Measurements from ENCODE around the gene RAB28. TPM values are rescaled to one million over a fixed set of nuclear protein-coding genes. Genes with fewer than 3 reads are reported as not detected.

RAB28 gene
- polyA plus RNA-seq, 2 of the 4 experiments (the other 2 are of a cell fraction): 9.5 to 24.6 TPM

GRCh38 chr4:13527981-13528820 lies 44.1 kb upstream of the RAB28 start:
- FAIRE-seq (no peak), DNase-seq (ENCODE audit: low read depth in 1 of 2, low spot score in 1 of 2) (no peak), ATAC-seq (peak; percentile 33 to 56; a peak in 1 of 6 replicates)
- Histone ChIP-seq H3K27ac (no peak overlapping the region), H3K4me2 (peak overlapping the region; percentile 61), H3K9me3 (peaks cover 6% of the 10 kb centered on the region; the same call in 1 of the 3 replicates), H3K4me1 (no peaks in the 10 kb centered on the region), H3K4me3 (peak overlapping the region; percentile 27; the same call in 1 of the 3 replicates)
- 57% methylated on average over 25 of the region's 35 CpGs for WGBS (ENCODE audit: missing lambda C conversion rate)
- CTCF ChIA-PET: interaction anchor here (1.1 kb wide), 1 partner anchor 14 kb away, joined by 3 read pairs; no protein-coding TSS in a partner anchor
- POLR2A ChIA-PET: no interaction called here
- TF ChIP-seq, protein P1, sequence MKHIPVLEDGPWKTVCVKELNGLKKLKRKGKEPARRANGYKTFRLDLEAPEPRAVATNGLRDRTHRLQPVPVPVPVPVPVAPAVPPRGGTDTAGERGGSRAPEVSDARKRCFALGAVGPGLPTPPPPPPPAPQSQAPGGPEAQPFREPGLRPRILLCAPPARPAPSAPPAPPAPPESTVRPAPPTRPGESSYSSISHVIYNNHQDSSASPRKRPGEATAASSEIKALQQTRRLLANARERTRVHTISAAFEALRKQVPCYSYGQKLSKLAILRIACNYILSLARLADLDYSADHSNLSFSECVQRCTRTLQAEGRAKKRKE (CRISPR knock-in tag; IDR thresholded peaks at IDR 0.05; ENCODE audit: low read depth): no peak
- TF ChIP-seq BHLHE40 (IDR thresholded peaks at IDR 0.05; ENCODE audit: low read depth, low read length): no peak
- no peak for TF ChIP-seq CHD2 (IDR thresholded peaks at IDR 0.05; ENCODE audit: low read length, partially characterized antibody)
- TF ChIP-seq PHF8 (IDR thresholded peaks at IDR 0.05; ENCODE audit: borderline replicate concordance, low read depth): no peak
- TF ChIP-seq ESRRA (IDR thresholded peaks at IDR 0.05; ENCODE audit: borderline replicate concordance, low read length): no peak

DNA sequence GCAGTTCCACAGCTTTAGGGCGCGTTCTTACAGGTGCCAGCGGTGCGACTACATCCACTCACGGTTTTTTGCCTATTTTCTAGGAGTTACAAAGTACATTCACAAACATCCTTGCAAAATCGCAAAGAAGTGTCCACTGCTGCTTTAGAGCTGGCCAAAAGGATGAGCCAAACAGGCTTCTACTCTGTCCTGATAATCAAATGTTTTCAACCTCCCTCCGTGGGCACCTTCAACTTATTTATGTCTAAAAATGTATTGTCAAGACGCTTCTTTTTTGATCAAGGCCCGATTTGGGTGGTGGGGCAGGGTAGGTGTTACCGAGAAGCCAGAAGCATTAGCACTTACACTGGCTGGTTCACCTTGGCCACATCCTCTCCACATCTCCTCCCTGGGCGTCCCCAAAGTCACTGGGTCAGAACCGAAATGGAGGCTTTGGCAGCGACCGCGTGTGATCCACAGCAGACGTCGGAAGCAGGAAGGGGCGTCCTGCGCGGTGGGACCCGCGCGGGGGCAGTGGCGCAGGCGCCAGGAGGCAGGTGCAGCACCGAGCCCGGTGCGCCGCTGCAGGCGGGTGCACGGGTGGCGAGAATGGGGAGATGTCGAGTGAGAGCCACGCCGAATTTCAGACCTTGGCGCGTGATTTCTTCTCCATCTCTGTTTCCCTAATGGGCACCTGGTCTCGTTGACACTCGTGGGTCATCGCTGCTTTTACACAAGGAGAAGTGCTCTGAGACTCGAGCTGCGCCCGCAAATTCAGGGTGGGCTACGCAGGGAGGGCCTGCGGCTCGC lies 43.2 kb upstream of the RAB28 start:
- Histone ChIP-seq H3K4me2 (peak overlapping the region; percentile 61), H3K9me3 (peaks cover 6% of the 10 kb centered on the region; the same call in 1 of the 3 replicates), H3K27ac (no peak overlapping the region), H3K4me3 (peak overlapping the region; percentile 27; the same call in 2 of the 3 replicates), H3K4me1 (no peaks in the 10 kb centered on the region)
- FAIRE-seq (no peak), ATAC-seq (no peak), DNase-seq (ENCODE audit: low read depth in 1 of 2, low spot score in 1 of 2) (no peak)
- ChIA-PET POLR2A (no interaction called here), CTCF (no interaction called here)
- WGBS (ENCODE audit: missing lambda C conversion rate): 40% methylated on average over 36 of the region's 46 CpGs
- no peak for TF ChIP-seq TFCP2L1 (CRISPR knock-in tag; IDR thresholded peaks at IDR 0.05)

GRCh38 chr4:13526658-13527057 lies 42.5 kb upstream of the RAB28 start:
- Histone ChIP-seq H3K4me1 (no peaks in the 10 kb centered on the region), H3K4me3 (no peak overlapping the region), H3K27ac (no peak overlapping the region), H3K4me2 (no peak overlapping the region), H3K9me3 (peaks cover 6% of the 10 kb centered on the region; the same call in 1 of the 3 replicates)
- POLR2A ChIA-PET: no interaction called here
- CTCF ChIA-PET: interaction anchor here (1.4 kb wide), 1 partner anchor 674 kb away, joined by 3 read pairs; no protein-coding TSS in a partner anchor
- no peak for ATAC-seq
- no peak for FAIRE-seq
- TF ChIP-seq CBX2 (IDR thresholded peaks at IDR 0.05; ENCODE audit: borderline replicate concordance, low read depth): no peak
- TF ChIP-seq, protein P2, sequence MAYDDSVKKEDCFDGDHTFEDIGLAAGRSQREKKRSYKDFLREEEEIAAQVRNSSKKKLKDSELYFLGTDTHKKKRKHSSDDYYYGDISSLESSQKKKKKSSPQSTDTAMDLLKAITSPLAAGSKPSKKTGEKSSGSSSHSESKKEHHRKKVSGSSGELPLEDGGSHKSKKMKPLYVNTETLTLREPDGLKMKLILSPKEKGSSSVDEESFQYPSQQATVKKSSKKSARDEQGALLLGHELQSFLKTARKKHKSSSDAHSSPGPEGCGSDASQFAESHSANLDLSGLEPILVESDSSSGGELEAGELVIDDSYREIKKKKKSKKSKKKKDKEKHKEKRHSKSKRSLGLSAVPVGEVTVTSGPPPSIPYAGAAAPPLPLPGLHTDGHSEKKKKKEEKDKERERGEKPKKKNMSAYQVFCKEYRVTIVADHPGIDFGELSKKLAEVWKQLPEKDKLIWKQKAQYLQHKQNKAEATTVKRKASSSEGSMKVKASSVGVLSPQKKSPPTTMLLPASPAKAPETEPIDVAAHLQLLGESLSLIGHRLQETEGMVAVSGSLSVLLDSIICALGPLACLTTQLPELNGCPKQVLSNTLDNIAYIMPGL (CRISPR knock-in tag; IDR thresholded peaks at IDR 0.05; ENCODE audit: borderline replicate concordance): no peak
- no peak for TF ChIP-seq RCOR1 (IDR thresholded peaks at IDR 0.05; ENCODE audit: low read depth, low read length)
- no peak for DNase-seq (ENCODE audit: low read depth in 1 of 2, low spot score in 1 of 2)
- WGBS (ENCODE audit: missing lambda C conversion rate): 73% methylated on average over 3 of the region's 3 CpGs

DNA sequence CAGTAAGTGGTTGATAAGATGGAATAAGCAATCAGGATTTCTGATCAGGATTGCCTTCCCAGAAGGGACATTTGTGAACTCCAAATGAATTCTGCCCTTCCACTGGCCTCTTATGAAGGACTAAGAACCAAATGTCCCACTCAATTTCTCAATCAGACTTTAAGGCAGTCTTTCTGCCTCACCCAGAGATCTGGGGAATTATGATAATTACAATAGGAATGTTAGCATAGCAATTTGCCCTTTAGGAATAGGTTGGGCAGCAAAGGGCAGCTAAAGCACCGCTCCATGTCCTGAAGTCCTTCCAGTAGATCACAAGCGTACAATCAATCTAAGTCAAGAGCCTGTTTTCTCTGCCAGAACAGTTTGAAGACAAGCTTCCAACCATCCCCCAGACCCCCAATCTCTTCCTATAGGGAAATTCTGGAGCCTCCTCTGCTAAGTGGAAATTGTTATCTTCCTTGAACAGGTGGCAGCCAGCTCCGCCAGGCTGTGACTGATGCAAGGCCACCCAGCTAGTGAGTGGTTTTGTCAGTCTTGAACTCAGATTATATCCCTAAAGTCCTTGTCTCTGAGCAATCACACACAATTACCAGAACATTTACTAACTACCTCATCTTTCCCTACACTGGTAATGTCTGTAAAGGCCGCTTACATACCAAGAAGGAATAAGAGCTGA lies 41.6 kb upstream of the RAB28 start:
- ATAC-seq (no peak), DNase-seq (ENCODE audit: low read depth in 1 of 2, low spot score in 1 of 2) (no peak), FAIRE-seq (no peak)
- Histone ChIP-seq H3K9me3 (peaks cover 6% of the 10 kb centered on the region; the same call in 1 of the 3 replicates), H3K4me3 (no peak overlapping the region), H3K4me1 (no peaks in the 10 kb centered on the region), H3K4me2 (no peak overlapping the region), H3K27ac (no peak overlapping the region)
- TF ChIP-seq PBX3 (IDR thresholded peaks at IDR 0.05): no peak
- no peak for TF ChIP-seq JUN (IDR thresholded peaks at IDR 0.05)
- no peak for TF ChIP-seq HOXA7 (CRISPR knock-in tag; IDR thresholded peaks at IDR 0.05)
- TF ChIP-seq GATA3 (IDR thresholded peaks at IDR 0.05; ENCODE audit: borderline replicate concordance): no peak
- TF ChIP-seq RNF2 (IDR thresholded peaks at IDR 0.05; ENCODE audit: borderline replicate concordance, low read depth): no peak
- TF ChIP-seq POLR2AphosphoS2 (conservative IDR thresholded peaks at IDR 0.05; ENCODE audit: low read length): no peak
- no peak for TF ChIP-seq CBX8 (IDR thresholded peaks at IDR 0.05)
- no peak for TF ChIP-seq JUNB (IDR thresholded peaks at IDR 0.05)
- TF ChIP-seq EHF (CRISPR knock-in tag; IDR thresholded peaks at IDR 0.05): no peak
- no peak for TF ChIP-seq MAX (IDR thresholded peaks at IDR 0.05)
- TF ChIP-seq HDAC2 (IDR thresholded peaks at IDR 0.05): no peak
- no peak for TF ChIP-seq CEBPB (IDR thresholded peaks at IDR 0.05)
- no peak for TF ChIP-seq TFCP2L1 (CRISPR knock-in tag; IDR thresholded peaks at IDR 0.05)
- no peak for TF ChIP-seq NR3C1 (IDR thresholded peaks at IDR 0.05)
- TF ChIP-seq RFX5 (IDR thresholded peaks at IDR 0.05): no peak
- POLR2A ChIA-PET: no interaction called here
- WGBS (ENCODE audit: missing lambda C conversion rate): 56% methylated on average over 4 of the region's 4 CpGs
- CTCF ChIA-PET: interaction anchor here (0.9 to 1.4 kb wide), 2 partner anchors 10 to 673 kb away, joined by 3 read pairs; no protein-coding TSS in a partner anchor
